NCI-H460 (cell line): ENCODE data around the gene GTF3C1. TPM values are rescaled to one million over a fixed set of nuclear protein-coding genes. Genes with fewer than 3 reads are reported as not detected.

ENCODE experiments used
- DNase-seq: peaks from one replicate; pipeline ENCODE4 v3.0.0-alpha.2; 2016; ENCODE audit warnings: low read depth; ENCODE audit errors: extremely low read depth
- total RNA-seq: library from RNA; depleted of rRNA; stranded (reverse); fragments of >200 nt; shearing (Covaris generic); gene quantifications from 2 replicates; pipeline ENCODE4 v1.2.3, GENCODE V29; 2014

GTF3C1 gene
- total RNA-seq, 1 experiment from 2014 or later: 65.1 TPM

DNA sequence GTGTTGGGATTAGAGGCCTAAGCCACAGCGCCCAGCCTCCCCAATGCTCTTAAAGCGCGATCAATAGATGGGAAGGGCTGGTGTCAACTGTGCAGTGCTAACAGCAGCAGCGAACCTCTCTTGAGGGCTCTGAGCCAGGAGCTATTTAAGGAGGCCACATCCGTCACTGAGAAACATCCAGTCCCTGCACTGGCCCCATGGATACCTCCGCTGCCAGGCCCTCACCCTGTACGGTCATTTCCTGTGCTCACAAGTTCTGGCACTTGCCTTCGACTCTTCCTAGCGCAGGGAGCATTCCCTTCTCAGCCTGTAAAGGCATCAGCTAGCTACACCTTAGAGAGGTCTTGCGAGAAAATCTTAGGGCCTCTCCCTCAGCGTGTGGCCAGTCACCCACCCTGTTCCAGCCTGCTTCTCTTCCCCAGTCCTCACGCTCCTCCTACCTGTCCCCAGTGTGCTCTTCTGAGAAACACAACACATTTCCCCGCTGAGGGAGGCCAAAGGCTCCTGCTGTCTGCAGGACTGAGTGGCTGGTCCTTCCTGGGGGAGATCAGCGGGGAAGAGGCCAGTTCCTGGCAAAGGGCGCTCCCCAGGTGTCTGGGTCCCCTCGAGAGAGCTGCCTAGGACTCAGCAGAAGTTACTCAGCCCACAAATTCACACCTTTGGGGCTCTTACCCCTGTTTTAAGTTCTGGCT lies 28.6 kb downstream of the GTF3C1 start:
- DNase-seq: no peak

DNA sequence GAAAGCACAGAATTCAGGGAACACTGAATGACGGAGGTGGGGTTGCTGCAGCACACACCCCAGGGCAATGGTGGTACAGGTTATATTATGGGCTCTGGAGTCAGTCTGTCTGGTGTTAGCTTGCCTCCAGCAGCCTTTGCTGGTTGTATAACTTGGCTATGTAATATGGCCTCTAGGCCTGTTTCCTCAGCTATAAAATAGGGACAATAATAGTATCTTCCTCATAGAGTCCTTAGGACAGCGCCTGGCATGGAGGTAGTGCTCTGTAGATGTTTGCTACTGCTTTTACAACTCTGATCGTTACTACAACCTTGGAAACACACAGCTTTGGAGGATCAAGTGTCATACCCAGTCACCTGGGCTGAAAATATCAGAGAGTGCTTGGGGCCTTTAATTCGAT lies 31.5 kb downstream of the GTF3C1 start:
- no peak for DNase-seq

DNA sequence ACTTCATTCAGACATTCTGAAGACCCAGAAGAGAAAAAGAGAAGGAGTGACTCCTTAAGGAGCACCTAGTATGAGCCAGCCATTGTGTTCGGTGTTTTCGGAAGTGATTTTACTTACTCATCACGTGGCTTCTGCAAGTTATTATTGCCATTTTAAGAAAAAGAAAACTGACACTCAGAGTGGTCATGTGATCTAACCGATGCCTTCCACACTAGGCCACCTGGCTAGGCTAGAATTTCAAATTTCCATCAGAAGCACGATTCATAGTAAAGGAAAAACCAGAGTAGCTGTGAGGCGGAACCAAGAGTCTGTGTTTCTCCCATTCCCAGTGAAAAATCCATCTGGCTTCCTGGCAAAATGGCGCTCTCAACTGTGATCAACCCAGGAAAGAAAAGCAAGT lies 32.0 kb downstream of the GTF3C1 start:
- no peak for DNase-seq

DNA sequence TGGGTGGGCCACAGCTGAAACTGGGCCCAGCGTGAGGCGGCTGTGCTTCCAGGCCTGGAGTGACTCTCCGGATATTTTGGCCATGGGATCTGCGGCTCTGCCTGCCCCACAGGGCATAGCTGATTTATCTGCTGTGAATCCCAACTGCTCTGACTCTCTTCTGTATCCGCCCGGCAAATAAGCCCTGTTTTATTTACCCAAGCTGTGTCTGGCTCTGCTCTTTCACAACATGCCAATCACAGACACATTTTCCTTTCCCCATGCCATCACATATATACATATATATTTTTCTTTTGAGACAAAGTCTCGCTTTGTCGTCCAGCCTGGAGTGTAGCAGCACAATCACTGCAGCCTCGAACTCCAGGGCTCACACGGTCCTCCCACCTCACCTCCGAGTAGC lies 33.3 kb downstream of the GTF3C1 start:
- no peak for DNase-seq

DNA sequence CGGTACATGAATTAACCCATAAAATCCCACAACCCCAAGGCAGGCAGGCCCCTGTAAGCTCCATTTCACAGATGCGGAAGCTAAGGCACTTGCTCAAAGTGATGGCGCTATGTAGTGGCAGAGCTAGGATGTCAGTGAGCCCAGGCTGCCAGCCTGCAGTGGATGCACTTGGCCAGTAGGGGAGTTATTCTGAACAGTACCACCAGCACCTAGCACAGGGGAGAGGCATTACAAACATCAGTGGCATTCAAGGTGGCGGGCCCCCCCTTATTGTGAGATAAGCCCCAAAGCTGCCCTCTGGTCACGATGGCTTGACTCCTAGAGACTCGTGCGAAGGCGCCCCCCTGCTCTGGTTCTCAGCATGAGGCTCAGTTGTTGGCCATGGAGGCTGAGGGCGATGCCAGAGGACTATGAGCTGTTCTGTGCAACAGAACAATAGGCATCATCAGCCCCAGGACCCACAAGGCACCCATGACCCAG lies 33.8 kb downstream of the GTF3C1 start:
- DNase-seq: peak; percentile 17

DNA sequence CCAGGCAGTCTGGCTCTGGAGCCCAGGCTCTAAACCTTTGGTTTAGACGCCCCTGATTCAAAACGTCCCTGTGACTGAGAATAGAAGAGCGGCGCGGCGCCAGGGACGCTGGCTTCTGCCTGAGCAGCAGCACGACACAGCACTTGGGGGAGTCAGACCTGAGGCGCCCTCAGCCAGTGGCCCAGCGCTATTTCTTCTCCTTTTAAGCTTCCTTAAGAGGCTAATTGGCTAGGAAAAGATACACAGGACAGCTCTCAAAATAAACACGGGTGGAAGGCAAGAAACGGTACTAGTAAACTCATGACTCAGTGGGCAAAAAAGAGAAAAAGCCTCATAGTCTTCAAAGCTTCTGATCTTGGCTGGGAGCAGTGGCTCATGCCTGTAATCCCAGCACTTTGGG lies 34.9 kb downstream of the GTF3C1 start:
- DNase-seq: no peak

DNA sequence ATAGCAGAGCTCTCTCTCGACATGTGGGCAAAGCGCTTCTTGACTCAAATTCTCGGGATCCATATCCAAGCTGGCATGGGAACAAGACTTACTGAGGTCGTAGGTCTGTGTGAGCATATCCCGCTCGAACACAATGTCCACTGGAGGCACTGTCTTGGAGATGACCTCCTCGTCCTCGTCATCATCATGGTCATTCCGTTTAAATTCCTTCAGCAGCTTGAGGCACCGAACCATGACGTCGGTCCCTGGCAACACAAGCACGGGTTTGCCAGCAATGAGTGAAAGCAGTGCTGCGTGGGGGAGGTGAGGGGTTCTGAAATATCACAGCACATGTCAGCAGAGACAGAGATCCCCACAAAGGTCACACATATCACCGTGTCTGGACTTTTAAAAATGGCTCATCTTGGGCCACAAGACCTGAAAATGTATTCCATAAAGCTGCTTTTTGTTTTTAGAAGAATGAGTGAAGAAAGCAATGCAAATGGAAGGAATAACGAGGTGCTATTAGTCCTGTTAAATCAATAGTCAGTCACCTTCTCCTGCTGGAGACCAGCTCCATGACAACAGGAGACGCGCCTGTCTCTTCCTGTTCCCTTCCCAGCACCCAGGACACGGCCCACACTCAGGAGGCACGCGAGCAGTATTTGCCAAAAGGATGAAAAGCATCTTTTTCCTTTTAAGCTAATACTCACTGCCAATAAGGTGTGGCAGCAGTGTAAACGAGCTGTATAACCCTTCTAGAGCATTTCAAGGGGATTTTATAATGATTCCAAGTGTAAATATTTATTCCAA lies 37.9 kb downstream of the GTF3C1 start:
- no peak for DNase-seq

DNA sequence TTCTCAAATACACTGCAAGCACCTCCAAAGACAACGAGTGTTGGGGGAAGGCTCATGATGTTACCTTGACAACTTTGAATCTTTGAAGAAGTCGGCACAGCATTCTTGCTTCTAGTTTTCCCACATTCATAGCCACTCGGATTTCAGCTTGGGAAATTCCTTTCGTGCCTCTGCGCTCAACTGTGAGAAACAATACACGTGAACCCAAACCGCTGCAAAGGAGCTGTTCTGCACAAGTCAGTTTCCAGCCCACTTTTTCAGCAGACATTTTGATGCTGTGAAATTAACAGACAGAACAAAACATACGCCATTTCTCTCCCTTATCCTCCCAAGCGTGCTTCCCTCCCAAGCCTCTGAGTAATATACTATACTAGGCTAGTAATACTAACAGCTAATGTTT lies 41.2 kb downstream of the GTF3C1 start:
- DNase-seq: no peak

DNA sequence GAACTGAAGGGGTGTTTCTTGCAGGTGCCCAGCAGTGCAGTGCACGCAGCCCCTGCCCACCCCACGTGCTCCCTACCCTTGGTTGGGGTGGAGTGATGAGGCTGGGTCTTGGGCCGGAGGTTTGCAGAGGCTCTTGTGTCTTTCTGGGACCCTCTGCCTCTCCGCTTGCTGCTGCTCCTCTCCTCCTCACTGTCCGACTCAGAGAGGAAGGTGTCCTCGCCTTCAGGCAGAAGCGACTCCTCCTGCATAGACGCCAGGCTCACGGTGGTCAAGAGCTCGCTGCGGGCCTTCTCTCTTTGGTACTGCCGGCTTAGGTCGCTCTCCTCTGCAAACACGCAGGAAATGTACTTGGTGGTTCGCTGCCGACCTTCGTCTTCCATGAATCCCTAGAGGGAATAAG lies 42.9 kb downstream of the GTF3C1 start:
- no peak for DNase-seq

DNA sequence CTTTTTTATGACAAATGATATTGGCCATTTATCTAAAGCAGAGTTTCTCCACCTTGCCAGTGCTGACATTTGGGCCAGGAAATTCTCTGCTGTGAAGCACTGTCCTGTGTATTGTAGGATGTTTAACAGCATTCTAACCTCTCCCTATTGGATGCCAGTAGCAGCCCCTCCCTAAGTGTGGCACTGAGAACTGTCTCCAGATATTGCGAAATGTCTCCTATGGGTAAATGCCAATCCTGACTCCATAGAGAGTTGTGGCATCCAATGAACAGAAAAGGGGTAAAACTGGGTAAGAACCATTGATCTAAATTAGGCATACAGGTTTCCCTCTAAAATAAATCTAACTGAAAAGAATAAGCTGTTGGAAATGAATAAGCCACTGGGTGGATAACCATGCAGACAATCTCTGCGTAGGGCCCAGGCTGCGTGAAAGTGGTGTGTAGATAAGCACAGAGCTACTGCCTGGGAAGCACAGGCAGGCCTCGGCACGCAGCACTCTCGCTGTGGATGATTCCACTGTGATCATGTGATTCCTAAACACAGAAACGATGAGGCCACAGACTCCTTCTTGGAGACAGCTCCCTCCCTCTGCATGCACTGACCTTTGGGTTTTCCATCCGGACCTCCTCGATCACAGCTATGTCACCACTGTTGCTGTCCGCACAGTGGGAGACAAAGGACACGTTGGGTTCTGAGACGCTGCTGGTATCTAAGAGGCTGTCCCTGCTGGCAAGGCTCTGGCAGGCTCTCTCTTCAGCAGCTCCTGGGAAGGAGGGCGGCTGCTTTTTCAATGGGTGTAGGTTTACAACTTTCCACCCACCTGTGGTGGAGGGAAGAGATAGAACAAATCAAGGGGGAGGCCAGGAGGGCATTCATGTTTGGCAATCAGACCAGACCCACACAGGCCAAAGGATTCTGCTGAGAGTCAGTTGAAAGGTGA lies 44.1 kb downstream of the GTF3C1 start:
- DNase-seq: no peak

DNA sequence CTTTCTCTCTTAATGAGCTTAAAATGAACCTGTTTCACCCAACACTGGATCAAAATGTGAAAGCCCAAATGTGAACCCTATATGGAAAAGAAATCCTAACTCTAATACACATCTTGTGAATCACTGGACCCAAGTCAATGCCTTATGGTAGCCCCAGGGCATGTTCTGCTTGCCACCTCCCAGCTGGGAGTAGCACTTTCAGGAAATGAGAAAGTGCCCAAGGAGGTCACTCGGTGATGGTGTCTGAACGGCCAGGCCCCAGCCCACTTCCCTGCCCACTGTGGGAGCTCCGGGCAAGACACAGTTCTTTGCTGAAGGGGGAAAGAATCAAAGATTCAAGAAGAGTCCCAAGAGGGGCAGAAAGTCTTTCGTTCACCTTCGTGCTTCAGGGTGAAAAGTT lies 46.1 kb downstream of the GTF3C1 start:
- DNase-seq: no peak

DNA sequence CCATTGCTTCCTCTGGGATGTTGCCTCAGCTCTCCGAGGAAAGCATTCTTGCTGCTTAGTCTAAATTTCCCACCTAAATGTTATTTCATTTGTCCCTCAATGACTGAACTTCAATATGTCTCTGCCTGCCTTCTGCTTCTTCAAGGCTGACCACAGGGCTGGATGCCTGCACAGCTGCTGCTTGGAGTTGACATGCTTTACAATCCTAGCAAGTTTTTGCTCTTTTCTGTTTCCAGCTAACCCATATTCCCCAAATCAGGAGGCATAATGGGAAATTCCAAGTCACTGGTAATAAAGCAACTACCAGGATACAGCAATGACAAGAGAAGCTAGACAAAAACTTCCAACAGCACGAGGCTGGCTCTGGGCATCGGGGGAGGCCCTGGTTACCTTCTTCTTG lies 48.9 kb downstream of the GTF3C1 start:
- no peak for DNase-seq

DNA sequence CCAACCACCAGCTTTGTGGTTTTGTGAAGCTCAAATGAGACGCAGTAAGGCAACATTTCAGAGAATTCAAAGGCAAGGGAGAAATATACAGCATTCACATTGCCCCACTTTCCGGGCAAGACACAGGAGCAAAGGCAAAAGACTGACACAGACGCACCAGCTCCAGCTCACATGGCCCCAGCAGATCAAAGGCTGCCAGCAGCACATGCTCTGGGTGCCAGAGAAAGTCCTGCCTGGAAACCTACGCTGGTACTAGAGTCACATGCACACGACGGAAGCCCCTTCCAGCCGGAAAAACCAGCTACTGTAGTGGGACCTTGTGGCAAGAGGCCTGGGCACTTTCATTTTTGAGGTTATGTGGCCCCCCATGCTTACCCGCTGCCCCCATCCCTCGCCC lies 50.1 kb downstream of the GTF3C1 start:
- DNase-seq: no peak

DNA sequence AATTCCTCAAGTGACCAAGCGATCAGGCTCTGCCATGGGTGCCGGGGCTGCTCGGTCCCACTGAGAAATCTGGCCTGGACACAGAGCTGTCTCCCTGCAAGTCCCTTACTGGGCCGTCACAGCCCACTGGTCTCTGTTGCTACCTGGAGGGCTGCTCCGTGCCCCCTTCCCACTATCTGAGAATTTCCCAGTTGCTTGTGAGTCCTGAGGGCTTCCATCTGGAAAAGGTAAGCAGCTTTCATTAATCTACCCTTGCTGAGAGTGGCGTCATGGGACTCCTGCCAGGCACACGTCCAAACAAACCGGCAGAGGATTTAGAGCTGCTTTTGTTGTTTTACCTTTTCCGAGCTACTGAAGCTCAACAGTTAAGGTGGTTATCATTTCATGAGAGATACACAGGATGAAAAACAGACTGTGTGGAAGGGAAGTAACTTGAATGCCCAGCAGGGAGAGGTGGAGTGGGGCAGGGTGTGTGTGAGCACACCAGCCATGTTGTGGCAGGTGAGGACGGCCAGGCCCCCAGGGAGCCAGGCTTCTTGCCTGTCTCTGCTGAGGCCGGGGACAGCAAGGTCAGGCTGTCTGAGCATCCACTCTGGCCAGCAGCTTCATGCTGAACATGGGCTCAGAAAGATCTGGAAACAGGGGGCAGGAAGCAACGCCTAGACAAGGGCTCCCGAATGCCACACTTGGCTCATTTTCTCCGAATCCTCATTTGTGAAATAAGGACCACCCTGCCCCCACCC lies 50.6 kb downstream of the GTF3C1 start:
- DNase-seq: no peak

DNA sequence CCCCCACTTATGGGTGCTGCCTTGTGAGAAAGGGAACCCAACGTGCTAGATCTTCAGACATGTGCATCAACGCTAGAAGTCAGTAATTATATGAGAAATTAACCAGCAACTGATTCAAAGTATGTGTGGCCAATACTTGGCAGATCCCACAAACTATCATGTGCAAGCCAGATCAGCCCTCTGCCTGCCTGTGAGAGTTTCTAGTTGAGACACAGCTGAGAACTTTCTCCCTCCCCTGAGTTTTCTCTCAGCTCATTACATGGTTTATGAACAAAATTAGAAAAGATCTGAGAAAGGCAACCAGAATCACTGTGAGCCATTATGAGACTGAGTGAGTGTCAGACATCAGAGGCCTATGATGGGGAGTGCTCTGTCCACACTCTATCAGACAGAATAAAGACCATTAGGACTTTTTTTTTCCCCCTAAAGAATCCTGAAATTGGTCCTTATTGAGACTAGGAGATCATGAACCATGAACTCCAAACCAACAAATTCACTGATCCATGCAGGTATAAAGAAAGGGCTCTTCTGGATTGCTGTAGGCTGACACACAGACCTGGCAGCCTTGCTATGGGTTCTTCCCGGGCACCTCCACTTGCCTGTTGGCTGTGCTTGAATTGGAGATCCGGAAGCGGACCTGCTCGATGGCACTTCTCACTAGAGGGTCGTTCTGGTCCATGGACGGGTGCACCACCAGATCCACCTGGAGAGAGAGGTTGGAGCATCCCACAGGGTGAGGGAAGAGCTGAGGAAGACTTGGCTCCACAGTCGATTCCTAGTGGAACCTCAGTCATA lies 51.5 kb downstream of the GTF3C1 start:
- DNase-seq: no peak

DNA sequence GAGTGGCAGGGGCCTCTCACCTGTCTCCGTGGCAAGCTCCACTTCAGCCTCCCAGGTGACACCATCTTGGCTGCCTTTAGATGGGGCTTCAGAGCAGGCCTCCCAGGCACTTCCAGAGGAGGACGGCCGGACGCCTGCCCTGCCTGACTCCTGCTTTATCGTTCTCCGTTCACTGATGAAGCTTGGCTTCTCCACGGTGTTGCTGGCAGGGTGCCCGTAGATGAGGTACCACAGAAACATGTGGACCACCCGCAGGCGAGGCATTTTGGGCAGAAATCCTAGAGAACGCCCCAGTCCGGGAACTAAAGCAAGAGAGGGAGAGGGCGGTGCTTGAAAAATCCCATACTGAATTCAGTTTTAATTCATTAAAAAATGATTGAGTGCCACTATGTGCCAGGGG lies 54.5 kb downstream of the GTF3C1 start:
- no peak for DNase-seq

DNA sequence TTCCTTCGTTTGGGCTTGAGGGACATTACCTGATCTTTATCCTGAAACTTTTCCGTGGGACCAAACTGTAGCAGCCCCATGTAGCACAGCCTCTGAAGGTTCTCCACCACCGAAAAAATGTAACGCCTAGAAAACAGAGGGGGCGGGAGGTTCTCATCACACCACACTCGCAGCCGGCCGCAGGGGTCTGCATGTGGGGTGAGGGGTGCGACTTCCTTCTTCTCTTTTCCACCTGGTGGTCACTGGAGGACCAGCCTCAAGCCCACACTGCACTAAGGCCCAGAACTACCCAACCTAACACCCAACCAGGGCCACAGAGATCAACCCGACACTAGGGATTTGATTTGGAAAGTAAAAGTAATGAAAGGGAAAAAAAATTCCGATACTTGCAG lies 57.1 kb downstream of the GTF3C1 start:
- no peak for DNase-seq

DNA sequence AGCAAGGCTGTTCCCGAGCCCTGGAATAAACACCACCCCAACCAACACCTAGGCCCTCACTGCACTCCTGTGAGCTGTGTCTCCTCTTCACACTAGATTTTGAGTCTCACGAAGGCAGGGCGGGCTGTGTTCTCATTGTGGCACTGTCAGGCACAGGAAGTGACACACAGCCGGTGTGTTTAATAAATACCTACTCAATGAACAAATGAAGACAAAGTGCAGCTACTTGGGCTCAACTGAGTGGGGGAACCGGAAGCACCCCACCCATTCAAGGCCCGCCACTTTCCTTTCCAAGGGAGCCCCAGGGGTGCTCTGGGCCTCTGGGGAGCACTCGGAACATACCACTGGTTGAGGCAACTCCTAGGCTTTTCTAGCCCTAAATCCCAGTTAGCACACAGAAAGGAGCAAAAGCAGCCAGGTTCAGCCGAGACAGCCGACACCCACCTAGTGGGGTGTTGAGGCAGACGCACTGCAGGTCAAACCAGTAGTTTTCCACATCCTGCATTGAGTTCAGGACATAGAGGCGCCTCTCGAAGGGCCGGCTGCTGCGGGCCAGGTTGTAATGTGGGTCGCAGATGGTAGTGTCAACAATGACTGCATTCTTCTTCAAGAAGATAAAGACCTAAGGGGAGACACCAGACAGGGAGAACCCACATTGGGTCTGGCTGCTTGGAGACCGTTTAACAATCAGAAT lies 57.7 kb downstream of the GTF3C1 start:
- no peak for DNase-seq

DNA sequence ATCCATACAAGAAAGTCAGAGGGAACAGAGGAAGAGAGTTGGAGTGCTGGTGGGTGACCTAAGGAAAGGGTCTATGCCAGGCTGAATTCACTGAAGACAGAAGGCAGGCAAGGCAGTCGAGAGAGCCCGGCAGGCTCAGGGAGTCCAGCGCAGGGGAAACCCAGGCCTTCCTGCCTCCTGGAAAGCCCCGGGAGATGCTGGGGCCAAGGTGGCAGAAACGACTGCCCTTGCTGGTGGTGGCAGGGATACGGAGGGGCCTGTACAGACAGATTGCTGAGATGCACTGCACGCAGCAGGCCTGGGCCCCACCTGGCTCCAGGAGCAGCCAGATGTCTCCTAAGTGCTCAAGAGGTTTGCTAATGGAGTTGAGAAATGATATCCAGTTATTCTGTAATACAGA lies 59.8 kb downstream of the GTF3C1 start:
- no peak for DNase-seq
